Calu3 (cell line): ENCODE measurements around the gene MBD6. TPM values are rescaled to one million over a fixed set of nuclear protein-coding genes. Genes with fewer than 3 reads are reported as not detected.
A peak's percentile ranks its signal among the peaks of the same experiment; 100 is the strongest.

Experiments used
- BruUV-seq: library from RNA; stranded (reverse); fragments of 400-500 nt; replicated peaks from 2 replicates; lab custom pipeline; 2021; lab: Mats Ljungman, UMichigan
- CTCF ChIA-PET: fragments of 300-600 bp; sonication (Branson Sonifier 250); formaldehyde crosslinking; loops from one replicate; lab custom pipeline; 2022; ENCODE audit warnings: antibody characterized with exemption; lab: Charles Lee
- DNase-seq: peaks from one replicate; pipeline ENCODE4 v3.0.0; 2022
- H3K27ac Mint-ChIP-seq: one replicate; pipeline ENCODE4 v1.8.0; 2022; ENCODE audit warnings: mixed read lengths; ENCODE audit not compliant: unreplicated experiment
- H3K27me3 Mint-ChIP-seq: one replicate; pipeline ENCODE4 v1.8.0; 2022; ENCODE audit warnings: mixed read lengths; ENCODE audit not compliant: unreplicated experiment
- H3K36me3 Mint-ChIP-seq: one replicate; pipeline ENCODE4 v1.8.0; 2022; ENCODE audit warnings: mild to moderate bottlenecking, moderate library complexity, mixed read lengths; ENCODE audit not compliant: insufficient read depth, unreplicated experiment
- H3K4me1 Mint-ChIP-seq: one replicate; pipeline ENCODE4 v1.8.0; 2022; ENCODE audit warnings: mild to moderate bottlenecking, low read depth, mixed read lengths; ENCODE audit not compliant: unreplicated experiment
- H3K4me3 Mint-ChIP-seq: one replicate; pipeline ENCODE4 v1.8.0; 2022; ENCODE audit warnings: mild to moderate bottlenecking, low read depth, moderate library complexity, mixed read lengths; ENCODE audit not compliant: unreplicated experiment
- H3K9me3 Mint-ChIP-seq: one replicate; pipeline ENCODE4 v1.8.0; 2022; ENCODE audit warnings: low read depth, mixed read lengths; ENCODE audit not compliant: unreplicated experiment
- CTCF ChIP-seq: fragments of 200-600 bp; IDR thresholded peaks from one replicate; pipeline ENCODE4 v1.8.0; 2022; ENCODE audit warnings: antibody characterized with exemption; ENCODE audit not compliant: unreplicated experiment
- intact Hi-C: fragments of 100-400 bp; cut with micrococcal nuclease; formaldehyde crosslinking; loops from one replicate; pipeline ENCODE4 v1.10.0; 2022; ENCODE audit not compliant: unreplicated experiment
- total RNA-seq: library from RNA; stranded (reverse); gene quantifications from 2 replicates; pipeline ENCODE4 v1.2.3, GENCODE V29; 2022

Gene MBD6
- total RNA-seq, 1 experiment from 2014 or later = 127 TPM

- Mint-ChIP-seq H3K27me3 (no peaks in the 10 kb centered on the region), H3K4me3 (no peak overlapping the region), H3K9me3 (no peaks in the 10 kb centered on the region), H3K27ac (peak overlapping the region; percentile 100), H3K36me3 (peaks cover 94% of the 10 kb centered on the region), H3K4me1 (peaks cover 19% of the 10 kb centered on the region)
- intact Hi-C loops = no loop called here
- no TSS peak for BruUV-seq
- TF ChIP-seq CTCF = no peak
- no peak for DNase-seq
- CTCF ChIA-PET = interaction anchor here (0.7 kb wide), 1 partner anchor 12 kb away, joined by 3 read pairs; no protein-coding TSS in a partner anchor
Measured at GRCh38 chr12:57514720-57515407, 7.8 kb upstream of the MBD6 start.

- Mint-ChIP-seq H3K4me3 (no peak overlapping the region), H3K36me3 (peaks cover 99% of the 10 kb centered on the region), H3K4me1 (peaks cover 19% of the 10 kb centered on the region), H3K27me3 (no peaks in the 10 kb centered on the region), H3K9me3 (no peaks in the 10 kb centered on the region), H3K27ac (peak overlapping the region; percentile 100)
- no TSS peak for BruUV-seq
- no peak for TF ChIP-seq CTCF
- intact Hi-C loops = no loop called here
- CTCF ChIA-PET = no interaction called here
- DNase-seq = no peak
Measured at GRCh38 chr12:57515408-57515933, 7.2 kb upstream of the MBD6 start.

- CTCF ChIA-PET = interaction anchor here (0.7 kb wide), 1 partner anchor 275 kb away, joined by 3 read pairs; no protein-coding TSS in a partner anchor
Measured at GRCh38 chr12:57515934-57516541, 6.6 kb upstream of the MBD6 start.

More at GRCh38 chr12:57515934-57516541, 6.6 kb upstream of the MBD6 start:
- DNase-seq = no peak
- H3K4me1 Mint-ChIP-seq = peaks cover 25% of the 10 kb centered on the region
- no peaks in the 10 kb centered on the region for H3K27me3 Mint-ChIP-seq
- TSS peak; percentile 27 for BruUV-seq
- intact Hi-C loops = no loop called here
- H3K27ac Mint-ChIP-seq = peak overlapping the region; percentile 100
- H3K9me3 Mint-ChIP-seq = no peaks in the 10 kb centered on the region
- TF ChIP-seq CTCF = no peak
- H3K4me3 Mint-ChIP-seq = peak overlapping the region; percentile 6
- H3K36me3 Mint-ChIP-seq = peaks cover 99% of the 10 kb centered on the region
